Nasal cavity respiratory epithelium epithelial cell of viscerocranial mucosa (primary cell): ENCODE results near the gene RSKR. TPM values are rescaled to one million over a fixed set of nuclear protein-coding genes. Genes with fewer than 3 reads are reported as not detected.

Experiments used
- total RNA-seq: library from RNA; depleted of rRNA; stranded (reverse); fragments of >200 nt; gene quantifications from 2 replicates; pipeline ENCODE4 v1.2.3, GENCODE V29; 2014

RSKR gene, protein sequence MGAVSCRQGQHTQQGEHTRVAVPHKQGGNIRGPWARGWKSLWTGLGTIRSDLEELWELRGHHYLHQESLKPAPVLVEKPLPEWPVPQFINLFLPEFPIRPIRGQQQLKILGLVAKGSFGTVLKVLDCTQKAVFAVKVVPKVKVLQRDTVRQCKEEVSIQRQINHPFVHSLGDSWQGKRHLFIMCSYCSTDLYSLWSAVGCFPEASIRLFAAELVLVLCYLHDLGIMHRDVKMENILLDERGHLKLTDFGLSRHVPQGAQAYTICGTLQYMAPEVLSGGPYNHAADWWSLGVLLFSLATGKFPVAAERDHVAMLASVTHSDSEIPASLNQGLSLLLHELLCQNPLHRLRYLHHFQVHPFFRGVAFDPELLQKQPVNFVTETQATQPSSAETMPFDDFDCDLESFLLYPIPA
- total RNA-seq = 5.1 and 9.0 TPM in 2 replicates

DNA sequence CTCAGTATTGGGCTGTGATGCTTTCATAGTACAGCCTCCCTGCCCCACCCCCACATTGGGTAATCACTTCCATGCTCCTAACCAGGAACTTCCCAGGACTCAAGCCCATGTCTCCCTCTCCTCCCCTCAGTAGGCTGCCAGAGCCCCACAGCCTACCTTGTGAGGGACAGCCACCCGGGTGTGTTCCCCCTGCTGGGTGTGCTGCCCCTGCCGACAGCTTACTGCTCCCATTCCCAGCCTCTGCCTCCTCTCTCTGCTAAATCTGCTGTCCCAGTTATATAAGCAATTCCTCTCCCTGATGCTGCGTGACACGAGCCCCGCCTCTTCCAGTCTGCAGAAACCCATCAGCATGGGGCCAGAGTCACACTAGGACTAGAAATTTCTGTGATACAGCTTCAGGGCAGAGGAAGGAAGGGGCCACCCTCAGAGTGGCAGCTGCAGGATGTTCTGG is at the start of gene RSKR:
TSS of gene RSKR (minus strand) at position 255 of the 451 bp plus-strand sequence. CDS start at position 231, 24 bp downstream.

DNA sequence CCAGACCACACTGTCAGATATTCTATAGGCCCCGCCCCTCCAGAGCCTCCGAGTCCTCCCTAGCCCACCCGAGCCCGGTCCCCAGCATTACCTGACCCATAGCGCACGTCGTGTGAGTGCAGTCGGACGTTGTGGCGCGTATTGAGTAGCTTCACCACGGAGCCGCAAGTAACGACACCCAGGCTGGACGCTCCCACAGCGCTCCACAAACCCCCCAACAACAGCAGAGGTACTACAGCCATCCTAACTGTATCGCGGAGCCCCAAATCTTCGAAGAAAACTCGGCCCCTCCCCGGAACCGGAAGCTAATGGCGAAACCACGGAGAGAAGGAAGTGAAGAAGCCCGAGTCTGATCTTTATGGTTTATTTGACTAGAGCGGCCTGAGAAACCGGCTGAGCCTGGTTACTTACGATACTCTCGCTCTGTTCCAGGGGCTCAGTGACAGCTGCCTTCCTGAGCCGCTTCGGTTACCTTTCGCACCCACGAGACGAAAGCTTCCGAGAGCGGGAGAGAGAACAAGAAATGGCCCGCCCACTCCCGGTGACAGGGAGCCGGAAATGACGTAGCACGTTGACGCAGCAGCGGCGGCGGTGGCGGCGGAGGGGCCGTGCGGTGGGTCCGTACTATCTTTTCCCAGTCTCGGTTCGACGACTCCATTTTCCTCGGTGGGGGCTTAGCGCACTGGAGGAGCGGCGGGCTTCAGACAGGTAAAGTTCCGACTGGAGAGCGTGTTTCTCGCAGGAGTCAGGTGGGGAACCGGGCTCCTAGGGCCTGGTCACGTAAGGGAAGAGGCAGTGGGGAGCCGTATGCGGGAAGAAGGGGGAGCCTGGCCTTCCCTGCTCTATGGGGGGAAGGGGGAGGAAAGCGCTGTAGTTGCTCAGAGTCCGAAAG is 47.9 kb upstream of the RSKR start, which contains the start of the genes SDF2 and SUPT6H:
TSS of gene SDF2 (minus strand) at position 272 of the 892 bp plus-strand sequence. CDS start at position 242, 30 bp downstream.
TSS of gene SUPT6H (plus strand) at position 571 of the 892 bp plus-strand sequence. CDS start 11,197 bp downstream, outside the sequence.

DNA sequence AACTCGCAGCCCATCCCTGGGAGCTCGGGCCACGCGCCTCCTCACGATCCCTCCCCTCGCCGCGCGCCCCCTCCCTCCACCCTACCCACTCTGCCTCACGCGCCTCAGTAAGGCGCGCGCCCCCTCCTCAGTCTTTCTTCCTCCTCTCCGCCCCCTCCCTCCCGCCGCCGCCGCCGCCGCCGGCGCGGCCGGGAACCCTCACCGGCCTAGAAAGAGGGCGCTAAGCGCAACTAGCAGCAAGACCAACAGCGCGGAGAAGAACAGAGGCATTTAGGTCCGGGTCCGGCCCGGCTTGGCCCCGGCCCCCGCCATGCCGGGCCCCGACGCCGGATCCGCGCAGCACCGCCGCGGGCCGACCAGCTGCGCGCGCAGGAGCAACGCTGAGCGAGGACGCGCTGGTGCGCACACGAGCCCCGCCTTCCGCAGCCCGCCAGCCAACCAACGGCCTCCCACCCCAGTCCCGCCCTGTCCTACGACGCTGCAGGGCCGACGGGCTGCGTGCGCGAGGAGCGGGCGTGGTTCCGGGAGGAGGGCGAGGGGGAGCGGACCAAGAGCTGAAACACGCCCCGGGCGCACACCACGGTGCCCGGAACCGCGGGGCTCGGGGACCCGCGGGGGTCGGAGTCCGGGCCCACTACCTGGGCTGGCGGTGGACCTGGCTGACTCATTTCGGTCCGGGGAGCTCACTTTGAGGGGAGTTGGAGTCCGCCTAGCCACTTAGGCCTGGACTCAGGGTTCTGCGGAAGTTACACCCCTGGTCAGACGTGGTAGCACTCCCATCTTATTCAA is 31.0 kb upstream of the RSKR start, which contains the start of gene BLTP2:
TSS of gene BLTP2 (minus strand) at position 372 of the 789 bp plus-strand sequence. CDS start at position 270, 102 bp downstream.

DNA sequence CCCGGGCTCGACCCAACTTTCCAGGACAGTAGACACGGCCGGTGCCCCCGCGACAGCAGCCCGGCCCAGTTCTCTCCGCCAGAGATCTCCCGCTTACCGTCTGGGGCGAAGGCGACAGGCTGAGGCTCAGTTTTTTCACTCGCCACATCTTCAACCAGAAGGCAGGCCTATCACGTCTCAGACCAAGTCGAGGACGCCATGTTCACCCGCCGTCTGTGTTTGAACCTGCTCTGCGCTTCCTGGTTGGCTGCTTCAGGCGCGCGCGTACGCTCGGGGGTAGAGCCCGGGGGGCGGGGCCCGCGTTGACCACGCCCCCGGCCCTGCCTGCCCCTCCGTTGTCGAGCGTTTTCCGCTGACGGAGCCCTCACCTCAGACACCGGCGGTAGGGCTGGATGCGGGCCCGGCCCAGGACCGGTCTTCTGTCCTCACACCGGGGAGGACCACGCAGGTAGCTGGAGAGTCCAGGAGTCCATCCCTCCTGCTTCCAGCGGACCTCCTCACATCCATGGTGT is 15.1 kb downstream of the RSKR start, which contains the start of gene SPAG5:
TSS of gene SPAG5 (minus strand) at position 227 of the 512 bp plus-strand sequence. CDS start at position 148, 79 bp downstream.

DNA sequence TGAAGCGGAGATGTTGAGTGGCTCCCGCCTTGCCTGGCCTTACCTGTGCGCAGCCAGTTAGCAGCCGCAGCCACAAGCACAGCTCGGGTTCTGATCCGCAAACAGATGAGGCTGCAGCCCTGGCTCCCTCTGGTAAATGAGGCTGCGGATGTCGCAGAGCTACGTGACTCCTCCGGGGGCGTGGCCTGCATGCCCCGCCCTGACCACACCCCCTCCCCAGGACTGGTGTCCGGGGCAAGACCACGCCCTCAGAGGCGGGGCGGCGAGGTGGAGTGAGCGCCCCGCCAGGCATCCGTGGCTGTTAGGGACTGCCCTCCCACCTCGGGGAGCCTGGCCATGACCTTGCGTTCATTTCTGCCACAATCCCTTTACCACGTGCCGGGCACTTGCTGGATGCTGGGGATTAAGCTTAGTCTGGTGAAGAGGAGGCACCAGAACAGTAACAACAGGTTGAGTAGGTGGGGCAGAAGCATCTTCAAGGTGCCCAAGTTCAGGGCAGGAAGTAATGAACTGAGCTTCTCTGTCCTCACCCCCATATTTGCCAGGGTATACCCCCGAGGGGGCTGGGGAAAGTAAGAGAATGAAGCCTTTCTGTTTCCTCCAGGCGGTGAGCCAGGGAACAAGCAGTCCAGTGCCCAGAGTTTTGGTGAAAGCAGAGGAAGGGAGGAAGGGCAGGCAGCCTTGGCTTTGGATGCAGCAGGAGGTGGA is 37.1 kb downstream of the RSKR start, which contains the start of gene ALDOC:
TSS of gene ALDOC (minus strand) at position 138 of the 708 bp plus-strand sequence. CDS start 1,363 bp downstream, outside the sequence.

DNA sequence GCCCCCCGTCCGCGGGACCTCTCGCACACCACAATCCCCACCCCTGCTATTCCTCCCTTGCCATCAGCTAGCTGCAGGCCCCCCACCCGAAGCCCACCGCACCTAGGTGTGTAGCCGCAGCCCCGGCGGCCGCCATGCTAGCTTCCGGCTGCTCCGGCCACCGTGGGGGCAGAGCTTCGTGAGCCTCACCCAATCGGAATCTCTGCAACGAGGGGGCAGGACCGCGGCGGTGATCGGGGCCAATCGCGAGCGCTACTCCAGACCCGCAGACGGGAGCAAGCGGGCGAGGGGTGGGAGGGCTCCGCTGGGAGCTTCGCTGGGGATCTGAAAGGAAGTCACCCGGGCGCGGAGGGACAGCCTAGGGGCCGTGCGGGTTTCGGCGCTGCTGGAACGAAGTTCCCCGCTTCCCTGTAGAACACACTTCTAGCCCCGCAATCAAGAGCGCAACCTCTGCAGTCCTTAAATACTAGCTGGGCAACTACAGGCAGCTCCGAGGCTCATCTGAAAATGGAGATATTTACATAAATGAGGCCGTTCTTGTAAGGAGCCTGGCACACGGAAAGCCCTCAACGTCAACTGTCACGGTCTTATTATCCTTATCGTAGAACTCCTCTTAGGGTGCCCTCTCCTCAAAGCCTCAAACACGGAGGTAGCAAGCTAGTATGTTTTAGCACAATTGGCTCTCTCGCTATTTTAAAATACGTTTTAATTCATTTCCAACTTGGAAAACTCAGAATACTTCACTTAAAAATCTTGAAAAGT is 42.4 kb downstream of the RSKR start, which contains the start of gene PIGS:
TSS of gene PIGS (minus strand) at position 164 of the 762 bp plus-strand sequence. CDS start at position 136, 28 bp downstream.

Other genes starting within 250 kb of the RSKR start
- not detected in 2 replicates for gene SEBOX, start 249.0 kb downstream of the RSKR start, total RNA-seq
- not detected in 2 replicates for gene VTN, start 243.9 kb downstream of the RSKR start, total RNA-seq
- gene SARM1, start 242.5 kb downstream of the RSKR start, total RNA-seq = 0.34 and 0.93 TPM in 2 replicates
- 6.2 and 15.6 TPM in 2 replicates for gene SLC46A1, start 208.0 kb downstream of the RSKR start, total RNA-seq
- gene SLC13A2, start 140.5 kb downstream of the RSKR start, total RNA-seq = 0.07 TPM in 1 of 2 replicates, not detected in the other
- under 0.01 and 0.14 TPM in 2 replicates for gene FOXN1, start 107.8 kb downstream of the RSKR start, total RNA-seq
- gene UNC119, start 61.6 kb downstream of the RSKR start, total RNA-seq = 18.1 and 27.8 TPM in 2 replicates
- gene PIGS, start 42.7 kb downstream of the RSKR start, total RNA-seq = 43.1 and 68.2 TPM in 2 replicates
- gene ALDOC, start 37.3 kb downstream of the RSKR start, total RNA-seq = 24.3 and 41.8 TPM in 2 replicates
- 1.0 and 2.1 TPM in 2 replicates for gene SPAG5, start 15.2 kb downstream of the RSKR start, total RNA-seq
- 168 and 188 TPM in 2 replicates for gene BLTP2, start 31.0 kb upstream of the RSKR start, total RNA-seq
- 35.7 and 43.7 TPM in 2 replicates for gene SDF2, start 47.7 kb upstream of the RSKR start, total RNA-seq
- 29.4 and 62.4 TPM in 2 replicates for gene SUPT6H, start 48.0 kb upstream of the RSKR start, total RNA-seq
- gene PROCA1, start 97.7 kb upstream of the RSKR start, total RNA-seq = under 0.01 and 0.71 TPM in 2 replicates
- 46.3 and 50.2 TPM in 2 replicates for gene RAB34, start 103.7 kb upstream of the RSKR start, total RNA-seq
- gene RPL23A, start 105.8 kb upstream of the RSKR start, total RNA-seq = 810 and 816 TPM in 2 replicates
- gene TLCD1, start 112.0 kb upstream of the RSKR start, total RNA-seq = 5.0 and 7.2 TPM in 2 replicates
- 2.7 and 2.8 TPM in 2 replicates for gene NEK8, start 114.6 kb upstream of the RSKR start, total RNA-seq
- gene TRAF4, start 129.8 kb upstream of the RSKR start, total RNA-seq = 58.4 and 59.9 TPM in 2 replicates
- gene FAM222B, start 228.6 kb upstream of the RSKR start, total RNA-seq = 1.7 and 13.5 TPM in 2 replicates
- 22.9 and 35.0 TPM in 2 replicates for gene ERAL1, start 240.8 kb upstream of the RSKR start, total RNA-seq